GM10266 (cell line): ENCODE results near the gene CD79B.

ENCODE experiments used
- DNase-seq: peaks from one replicate; pipeline ENCODE4 v3.0.0; 2012; ENCODE audit errors: extremely low spot score
- TF ChIP-seq, protein P1 (sequence below): IDR thresholded peaks from 2 replicates; pipeline ENCODE4 v1.5.1; 2012; ENCODE audit warnings: mild to moderate bottlenecking, low read depth; ENCODE audit not compliant: control insufficient read depth, insufficient read depth; ENCODE audit errors: missing control alignments

The CD79B gene

GRCh38 chr17:63961355-63962212, 29.5 kb upstream of the CD79B start:
- peak; percentile 66 for DNase-seq
- TF ChIP-seq, protein P1, sequence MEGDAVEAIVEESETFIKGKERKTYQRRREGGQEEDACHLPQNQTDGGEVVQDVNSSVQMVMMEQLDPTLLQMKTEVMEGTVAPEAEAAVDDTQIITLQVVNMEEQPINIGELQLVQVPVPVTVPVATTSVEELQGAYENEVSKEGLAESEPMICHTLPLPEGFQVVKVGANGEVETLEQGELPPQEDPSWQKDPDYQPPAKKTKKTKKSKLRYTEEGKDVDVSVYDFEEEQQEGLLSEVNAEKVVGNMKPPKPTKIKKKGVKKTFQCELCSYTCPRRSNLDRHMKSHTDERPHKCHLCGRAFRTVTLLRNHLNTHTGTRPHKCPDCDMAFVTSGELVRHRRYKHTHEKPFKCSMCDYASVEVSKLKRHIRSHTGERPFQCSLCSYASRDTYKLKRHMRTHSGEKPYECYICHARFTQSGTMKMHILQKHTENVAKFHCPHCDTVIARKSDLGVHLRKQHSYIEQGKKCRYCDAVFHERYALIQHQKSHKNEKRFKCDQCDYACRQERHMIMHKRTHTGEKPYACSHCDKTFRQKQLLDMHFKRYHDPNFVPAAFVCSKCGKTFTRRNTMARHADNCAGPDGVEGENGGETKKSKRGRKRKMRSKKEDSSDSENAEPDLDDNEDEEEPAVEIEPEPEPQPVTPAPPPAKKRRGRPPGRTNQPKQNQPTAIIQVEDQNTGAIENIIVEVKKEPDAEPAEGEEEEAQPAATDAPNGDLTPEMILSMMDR: no peak

- TF ChIP-seq, protein P1: no peak
- DNase-seq: no peak
These were observed 28.3 kb upstream of the CD79B start for GRCh38 chr17:63960430-63960829.

- DNase-seq: no peak
- TF ChIP-seq, protein P1: no peak
These were observed 27.9 kb upstream of the CD79B start for GRCh38 chr17:63960006-63960405.

DNA sequence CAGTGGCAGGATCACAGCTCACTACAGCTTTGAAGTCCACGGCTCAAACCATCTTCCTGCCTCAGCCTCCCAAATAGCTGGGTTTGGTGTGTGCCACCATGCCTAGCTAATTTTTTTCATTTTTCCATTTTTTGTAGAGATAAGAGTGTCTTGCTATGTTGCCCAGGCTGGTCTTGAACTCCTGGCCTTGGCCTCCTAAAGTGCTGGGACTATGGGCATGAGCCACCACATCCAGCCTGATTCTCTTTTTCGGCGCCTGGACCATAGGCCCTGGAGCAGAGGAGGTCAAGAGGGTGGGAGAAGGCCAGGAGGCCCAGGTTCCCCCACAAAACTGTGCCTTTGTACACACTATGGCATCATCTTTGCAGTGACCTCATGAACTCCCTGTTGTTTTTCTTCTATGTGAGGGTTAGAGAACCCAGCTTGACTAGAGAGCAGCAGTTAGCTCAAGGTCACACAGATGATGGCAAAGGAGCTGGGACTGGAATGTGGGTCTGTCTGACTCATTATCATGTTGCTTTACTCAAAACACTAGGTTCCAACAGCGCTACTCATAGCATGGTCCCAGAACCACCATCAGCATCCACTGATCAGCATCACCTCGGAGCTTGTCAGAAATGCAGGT, 24.3 kb upstream of the CD79B start:
- no peak for DNase-seq
- TF ChIP-seq, protein P1: no peak

- TF ChIP-seq, protein P1: no peak
- no peak for DNase-seq
These were observed 23.7 kb upstream of the CD79B start for GRCh38 chr17:63955791-63956190.

DNA sequence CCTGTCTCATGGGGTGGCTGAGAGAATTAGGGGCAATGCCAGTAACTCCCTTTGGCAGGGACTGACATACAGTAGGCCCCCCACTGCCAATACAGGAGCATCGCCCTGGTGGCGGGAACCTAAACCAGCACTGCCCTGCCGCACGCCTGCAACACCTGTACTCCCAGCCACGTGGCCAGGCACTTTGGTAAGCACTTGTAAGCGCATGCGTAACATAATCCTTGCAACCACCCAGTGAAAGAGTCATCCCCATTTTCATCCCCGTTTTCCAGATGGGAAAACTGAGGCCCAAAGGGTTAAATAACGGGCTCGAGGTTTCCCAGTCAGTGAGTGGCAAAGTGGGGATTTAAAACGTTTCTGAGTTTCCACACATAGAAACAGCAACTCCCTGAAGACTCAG, 23.1 kb upstream of the CD79B start:
- DNase-seq: no peak
- TF ChIP-seq, protein P1: no peak
